HG02623 (cell line): ENCODE data around the gene NUP42.
"Not testable (repeated sequence)": the region's sequence is repeated elsewhere in the genome, so short reads cannot be mapped to it uniquely, and the experiment has no call there.

Experiments
- ATAC-seq: cut with Tn5 transposase; IDR thresholded peaks from one replicate; pipeline ENCODE4 v1.9.1; 2021; ENCODE audit warnings: moderate library complexity; ENCODE audit not compliant: unreplicated experiment

The NUP42 gene

GRCh38 chr7:23181684-23182553 is at the start of gene NUP42:
Gene NUP42 (plus strand): TSS chr7:23182048. CDS start chr7:23182086, 38 bp downstream.
- ATAC-seq: peak; percentile 95

- no peak for ATAC-seq
These were observed 48.1 kb upstream of the NUP42 start for GRCh38 chr7:23133797-23134196.

- ATAC-seq: no peak
These were observed 46.1 kb upstream of the NUP42 start for GRCh38 chr7:23135755-23136154.

GRCh38 chr7:23136216-23136615 is 45.6 kb upstream of the NUP42 start:
- no peak for ATAC-seq

GRCh38 chr7:23157679-23158078 is 24.2 kb upstream of the NUP42 start:
- no peak for ATAC-seq

- no peak for ATAC-seq
These were observed 23.3 kb upstream of the NUP42 start for GRCh38 chr7:23158546-23158945.

GRCh38 chr7:23161482-23161881 is 20.4 kb upstream of the NUP42 start:
- no peak for ATAC-seq

GRCh38 chr7:23164846-23165245 is 17.0 kb upstream of the NUP42 start:
- no peak for ATAC-seq

GRCh38 chr7:23165316-23165715 is 16.5 kb upstream of the NUP42 start:
- no peak for ATAC-seq

GRCh38 chr7:23167691-23168090 is 14.2 kb upstream of the NUP42 start:
- no peak for ATAC-seq

GRCh38 chr7:23168111-23168885 is 13.6 kb upstream of the NUP42 start:
- no peak for ATAC-seq

GRCh38 chr7:23175938-23176337 is 5.9 kb upstream of the NUP42 start:
- no peak for ATAC-seq

- ATAC-seq: no peak
These were observed 1.6 kb downstream of the NUP42 start for GRCh38 chr7:23183279-23184012.

- ATAC-seq: no peak
These were observed 2.4 kb downstream of the NUP42 start for GRCh38 chr7:23184291-23184690.

- ATAC-seq: no peak
These were observed 3.0 kb downstream of the NUP42 start for GRCh38 chr7:23184709-23185359.

- no peak for ATAC-seq
These were observed 4.1 kb downstream of the NUP42 start for GRCh38 chr7:23185980-23186379.

GRCh38 chr7:23191022-23191421 is 9.2 kb downstream of the NUP42 start:
- ATAC-seq: no peak

GRCh38 chr7:23193650-23194227 is 11.9 kb downstream of the NUP42 start:
- ATAC-seq: not testable (repeated sequence)

GRCh38 chr7:23196306-23196705 is 14.5 kb downstream of the NUP42 start:
- no peak for ATAC-seq

GRCh38 chr7:23197745-23198144 is 15.9 kb downstream of the NUP42 start:
- not testable (repeated sequence) for ATAC-seq
